H1 (cell line): ENCODE data around the gene TMEM198. TPM values are rescaled to one million over a fixed set of nuclear protein-coding genes. Genes with fewer than 3 reads are reported as not detected.

ENCODE experiments used
- CTCF ChIA-PET: fragments of 300-600 bp; sonication (Branson Sonifier 250); formaldehyde crosslinking; loops from one replicate; lab custom pipeline; 2021; ENCODE audit not compliant: partially characterized antibody; lab: Charles Lee
- POLR2A ChIA-PET: fragments of 300-600 bp; sonication (Branson Sonifier 250); formaldehyde crosslinking; loops from one replicate; lab custom pipeline; 2021; ENCODE audit warnings: inconsistent platforms; ENCODE audit not compliant: partially characterized antibody; lab: Charles Lee
- DNase-seq, 2 experiments: peaks; one replicate each; pipeline versions ENCODE4 v3.0.0 to v3.0.0-alpha.2; 2010 to 2022; ENCODE audit warnings: low spot score in 2 of 2, low read depth in 1 of 2, mixed read lengths in 1 of 2
- FAIRE-seq: peaks from 2 replicates; lab custom pipeline; 2011; peaks lifted over from hg19 to GRCh38; lab: Jason Lieb, UNC
- H2AFZ ChIP-seq: 2 replicates; pipeline ENCODE4 v1.8.1; 2012; ENCODE audit warnings: low read length, inconsistent platforms
- H2AK5ac ChIP-seq: 2 replicates; pipeline ENCODE4 v1.6.1; 2013; ENCODE audit warnings: low read depth, low read length
- H2BK120ac ChIP-seq: replicated peaks from 2 replicates; pipeline ENCODE3; 2013; ENCODE audit warnings: low read depth, low read length, inconsistent platforms
- H2BK12ac ChIP-seq: 2 replicates; pipeline ENCODE4 v1.6.1; 2013; ENCODE audit warnings: low read depth, low read length
- H2BK15ac ChIP-seq: 2 replicates; pipeline ENCODE4 v1.6.1; 2013; ENCODE audit warnings: low read length
- H2BK20ac ChIP-seq: 2 replicates; pipeline ENCODE4 v1.6.1; 2013; ENCODE audit warnings: low read length
- H2BK5ac ChIP-seq: 2 replicates; pipeline ENCODE4 v1.6.1; 2013; ENCODE audit warnings: low read depth, low read length
- H3K14ac ChIP-seq: 2 replicates; pipeline ENCODE4 v1.6.1; 2013; ENCODE audit warnings: inconsistent platforms; ENCODE audit not compliant: insufficient read length
- H3K18ac ChIP-seq: 2 replicates; pipeline ENCODE4 v1.6.1; 2013; ENCODE audit warnings: low read length; ENCODE audit errors: extremely low read depth
- H3K23ac ChIP-seq: 2 replicates; pipeline ENCODE4 v1.6.1; 2013; ENCODE audit warnings: inconsistent platforms; ENCODE audit not compliant: insufficient read length
- H3K23me2 ChIP-seq: 2 replicates; pipeline ENCODE4 v1.6.1; 2013; ENCODE audit warnings: low read depth, low read length
- H3K27ac ChIP-seq: 2 replicates; pipeline ENCODE4 v1.6.1; 2011; ENCODE audit warnings: low read depth, low read length, inconsistent platforms
- H3K27me3 ChIP-seq, 4 experiments: replicated peaks in 1 of 4; 1 replicate in 1 of 4; 2 replicates in 3 of 4; pipeline versions ENCODE4 v1.6.1 to v1.8.1; 2011 to 2013; ENCODE audit warnings: low read length in 3 of 4, mild to moderate bottlenecking in 3 of 4, inconsistent platforms in 2 of 4, mixed read lengths in 2 of 4, moderate library complexity in 1 of 4; ENCODE audit not compliant: control insufficient read depth in 3 of 4, insufficient read depth in 3 of 4; ENCODE audit errors: extremely low read depth in 1 of 4
- H3K36me3 ChIP-seq, 4 experiments: 2 replicates each; pipeline versions ENCODE4 v1.6.1 to v1.8.1; 2011 to 2013; ENCODE audit warnings: mild to moderate bottlenecking in 4 of 4, low read length in 3 of 4, moderate library complexity in 2 of 4, control low read depth in 1 of 4, inconsistent platforms in 1 of 4; ENCODE audit not compliant: insufficient read depth in 4 of 4, control insufficient read depth in 2 of 4
- H3K4ac ChIP-seq: replicated peaks from 2 replicates; pipeline ENCODE3; 2013; ENCODE audit warnings: low read length, low read depth, mixed read lengths, inconsistent platforms; ENCODE audit not compliant: insufficient read length
- H3K4me1 ChIP-seq, 4 experiments: replicated peaks in 1 of 4; 1 replicate in 1 of 4; 2 replicates in 3 of 4; pipeline versions ENCODE4 v1.6.1 to v1.8.1; 2011 to 2013; ENCODE audit warnings: low read length in 3 of 4, inconsistent platforms in 2 of 4, mixed read lengths in 1 of 4; ENCODE audit not compliant: insufficient read depth in 4 of 4, control insufficient read depth in 3 of 4
- H3K4me2 ChIP-seq, 2 experiments: 2 replicates each; pipeline versions ENCODE4 v1.6.1 to v1.8.1; 2011 to 2013; ENCODE audit warnings: low read depth in 2 of 2, low read length in 2 of 2, control low read depth in 1 of 2, inconsistent platforms in 1 of 2, mild to moderate bottlenecking in 1 of 2; ENCODE audit not compliant: insufficient read depth in 1 of 2
- H3K4me3 ChIP-seq, 4 experiments: fragments of 200-600, 300-600 bp in 1 of 4; sonication (generic), shearing (Covaris generic), sonication (Bioruptor Twin) in 1 of 4; 2 replicates each; pipeline versions ENCODE4 v1.5.1 to v1.8.1; 2011 to 2016; ENCODE audit warnings: low read length in 4 of 4, low read depth in 3 of 4, control low read depth in 2 of 4, inconsistent platforms in 2 of 4, mild to moderate bottlenecking in 2 of 4, mixed read lengths in 1 of 4, moderate library complexity in 1 of 4; ENCODE audit not compliant: insufficient read depth in 2 of 4; ENCODE audit errors: extremely low read depth in 1 of 4
- H3K56ac ChIP-seq: replicated peaks from 2 replicates; pipeline ENCODE3; 2013; ENCODE audit warnings: low read depth, mild to moderate bottlenecking, mixed read lengths, low read length, inconsistent platforms; ENCODE audit not compliant: insufficient read length
- H3K79me1 ChIP-seq: 2 replicates; pipeline ENCODE4 v1.6.1; 2013; ENCODE audit warnings: low read depth, low read length, control low read depth
- H3K79me2 ChIP-seq, 2 experiments: 2 replicates each; pipeline versions ENCODE4 v1.6.1 to v1.8.1; 2012 to 2013; ENCODE audit warnings: low read length in 2 of 2, mild to moderate bottlenecking in 2 of 2, inconsistent platforms in 1 of 2; ENCODE audit not compliant: insufficient read depth in 2 of 2, control insufficient read depth in 1 of 2
- H3K9ac ChIP-seq, 4 experiments: replicated peaks in 1 of 4; 1 replicate in 1 of 4; 2 replicates in 3 of 4; pipeline versions ENCODE4 v1.6.1 to v1.8.1; 2011 to 2013; ENCODE audit warnings: low read depth in 3 of 4, low read length in 3 of 4, control low read depth in 2 of 4, mild to moderate bottlenecking in 2 of 4, moderate library complexity in 2 of 4, inconsistent platforms in 1 of 4; ENCODE audit errors: extremely low read depth in 1 of 4
- H3K9me3 ChIP-seq, 2 experiments: 2 replicates each; pipeline versions ENCODE4 v1.6.1 to v1.8.1; 2012 to 2013; ENCODE audit warnings: mild to moderate bottlenecking in 2 of 2, moderate library complexity in 2 of 2, control low read depth in 1 of 2, inconsistent platforms in 1 of 2, low read depth in 1 of 2, low read length in 1 of 2, mixed read lengths in 1 of 2; ENCODE audit not compliant: insufficient read depth in 2 of 2
- H4K20me1 ChIP-seq, 2 experiments: replicated peaks in 1 of 2; 2 replicates each; pipeline versions ENCODE3 to v1.8.1; 2011 to 2013; ENCODE audit warnings: inconsistent platforms in 2 of 2, low read length in 2 of 2, mild to moderate bottlenecking in 1 of 2; ENCODE audit not compliant: insufficient read depth in 2 of 2, control insufficient read depth in 1 of 2
- H4K5ac ChIP-seq: 2 replicates; pipeline ENCODE4 v1.6.1; 2013; ENCODE audit warnings: low read length, low read depth, mixed read lengths, inconsistent platforms; ENCODE audit not compliant: insufficient read length
- H4K8ac ChIP-seq: 2 replicates; pipeline ENCODE4 v1.8.0; 2013; ENCODE audit warnings: mild to moderate bottlenecking, moderate library complexity, low read length, inconsistent platforms; ENCODE audit not compliant: insufficient read depth; ENCODE audit errors: extremely low read depth
- H4K91ac ChIP-seq: replicated peaks from 2 replicates; pipeline ENCODE3; 2013; ENCODE audit warnings: low read length, mixed read lengths, inconsistent platforms; ENCODE audit not compliant: insufficient read length
- CREB1 ChIP-seq: IDR thresholded peaks from 2 replicates; pipeline ENCODE4 v1.6.1; 2012; ENCODE audit warnings: inconsistent platforms
- SP2 ChIP-seq: IDR thresholded peaks from 2 replicates; pipeline ENCODE4 v1.6.1; 2012; ENCODE audit warnings: mild to moderate bottlenecking, low read length, inconsistent platforms
- SRF ChIP-seq: IDR thresholded peaks from 2 replicates; pipeline ENCODE4 v1.6.1; 2011; ENCODE audit warnings: mild to moderate bottlenecking, low read depth, low read length, moderate library complexity
- TAF7 ChIP-seq: optimal IDR thresholded peaks from 2 replicates; pipeline ENCODE3; 2011; ENCODE audit warnings: low read depth, mild to moderate bottlenecking, inconsistent platforms, low read length, moderate library complexity, borderline replicate concordance
- WGBS, 2 experiments: shearing (Covaris generic) in 1 of 2; methylation state at CpG; one replicate each; pipeline versions ENCODE4 v1.1.6 to v1.1.7; 2013 to 2015; ENCODE audit warnings: low lambda C conversion rate in 2 of 2, mixed read lengths in 2 of 2, inconsistent platforms in 1 of 2, low coverage in 1 of 2, missing lambda C conversion rate in 1 of 2; ENCODE audit not compliant: insufficient replicate concordance in 2 of 2, insufficient coverage in 1 of 2, insufficient read length in 1 of 2; ENCODE audit errors: extremely low coverage in 1 of 2, missing lambda C conversion rate in 1 of 2; 5-methylcytosine and 5-hydroxymethylcytosine counted together
- polyA plus RNA-seq, 7 experiments: library from polyadenylated mRNA; depleted of rRNA in 3 of 7; stranded (reverse) in 5 of 7; unstranded in 2 of 7; fragments of >200 nt in 5 of 7; fragments of 200-250 nt in 2 of 7; gene quantifications; 1 replicate in 5 of 7; 2 replicates in 1 of 7; 4 replicates in 1 of 7; pipeline versions ENCODE4 v1.2.1 to v1.2.3, GENCODE V29; 2011 to 2013; ENCODE audit warnings: missing spikeins in 2 of 7, mixed read lengths in 2 of 7
- total RNA-seq: library from RNA; stranded (reverse); fragmentation: NEBNext Ultra II Directional; extraction: Animal tissue kit (Norgen Biotek cat#: 25700); gene quantifications from 2 replicates; pipeline ENCODE4 v1.2.1, GENCODE V29; 2021

TMEM198 gene
- total and polyA plus RNA-seq, 2 of the 8 experiments (the other 6 are each of a cell fraction or from before 2014, with no cell fraction given), result 10.2 to 10.4 TPM

GRCh38 chr2:219508444-219508734 lies 35.4 kb upstream of the TMEM198 start:
- Histone ChIP-seq H2AK5ac (peak overlapping the region; percentile 97; the same call in 1 of the 2 replicates), H3K18ac (peak overlapping the region; percentile 96; the same call in 1 of the 2 replicates), H2BK5ac (peak overlapping the region; percentile 99; the same call in 1 of the 2 replicates), H3K23me2 (peaks cover 6% of the 10 kb centered on the region), H2BK12ac (0 out of 2 replicates have a peak overlapping the region, but pooled peaks have one; percentile 92), H3K4me1 (peaks cover 7 to 64% (median 54%) of the 10 kb centered on the region in 4 experiments), H3K27ac (no peak overlapping the region), H3K56ac (no peak overlapping the region), H4K5ac (peak overlapping the region; percentile 35), H3K36me3 (peaks cover 0 to 6% (median 0%) of the 10 kb centered on the region in 4 experiments; a peak in 2 of 8 replicates), H3K23ac (no peak overlapping the region), H3K4me3 (no peak overlapping the region), H2BK120ac (no peak overlapping the region), H3K4me2 (peak overlapping the region in 1 of 2 experiments; percentile 42; a peak in 1 of 4 replicates), H3K79me1 (no peaks in the 10 kb centered on the region), H4K20me1 (no peaks in the 10 kb centered on the region), H2BK20ac (peak overlapping the region; percentile 61; the same call in 1 of the 2 replicates), H3K27me3 (peaks cover 2 to 21% (median 18%) of the 10 kb centered on the region in 4 experiments; a peak in 6 of 7 replicates), H3K9me3 (no peaks in the 10 kb centered on the region), H3K79me2 (no peaks in the 10 kb centered on the region), H3K14ac (no peak overlapping the region), H2BK15ac (no peak overlapping the region), H4K8ac (0 out of 2 replicates have a peak overlapping the region, but pooled peaks have one; percentile 22), H2AFZ (no peak overlapping the region), H3K9ac (no peak overlapping the region), H3K4ac (peak overlapping the region; percentile 80), H4K91ac (peak overlapping the region; percentile 80)
- no peak for TF ChIP-seq TAF7
- TF ChIP-seq CREB1, result no peak
- TF ChIP-seq SRF, result no peak
- TF ChIP-seq SP2, result no peak
- no peak for FAIRE-seq
- CTCF ChIA-PET, result interaction anchor here (1.2 to 113.1 kb wide), 7 partner anchors 16 to 119 kb away, joined by 3 to 7248 read pairs (median 40); partner anchors contain the start of genes DES, GMPPA and SPEG
- POLR2A ChIA-PET, result interaction anchor here (1.1 to 11.0 kb wide), 3 partner anchors 17 to 73 kb away, joined by 3 to 216 read pairs (median 14); partner anchors contain the start of genes GMPPA and SPEG
- no peak for DNase-seq
- WGBS, 2 experiments, result 57% methylated on average over 3 of the region's 4 CpGs; no CpG with 5 or more reads in 1 of the 2 experiments
